Measurements from ENCODE around the gene PRKN.
A peak's percentile ranks its signal among the peaks of the same experiment; 100 is the strongest.

PRKN gene

DNA sequence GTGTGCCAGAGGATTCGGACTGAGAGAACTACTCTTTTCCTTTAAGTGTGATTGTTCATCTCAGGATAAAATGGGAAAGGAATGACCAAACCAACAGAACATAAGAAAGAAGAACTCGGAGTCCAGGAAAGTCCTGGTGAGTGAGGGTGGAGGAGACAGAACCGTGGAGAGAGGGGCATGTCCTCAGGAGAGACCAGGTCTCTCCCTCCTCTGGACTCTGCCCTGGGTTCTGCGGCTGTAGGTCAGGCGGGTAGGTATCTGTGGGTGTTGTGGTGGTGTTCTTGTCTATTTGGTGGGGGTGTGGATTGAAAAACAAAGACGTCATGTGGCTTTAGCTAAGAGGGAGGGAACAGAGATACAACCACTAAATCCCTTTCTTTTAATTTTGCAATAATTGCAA lies 1424.6 kb downstream of the PRKN start:
- no peak overlapping the region for H4K8ac ChIP-seq (ENCODE audit: low read length)
- no peaks in the 10 kb centered on the region for H3K27me3 ChIP-seq (ENCODE audit: control insufficient read depth in 1 of 2, insufficient read depth in 1 of 2, low read length in 2 of 2)
- no peaks in the 10 kb centered on the region for H3K79me1 ChIP-seq (replicated peaks; ENCODE audit: low read length, poor library complexity, severe bottlenecking)
- H3K23ac ChIP-seq (ENCODE audit: low read length in 2 of 2), result no peak overlapping the region
- WGBS, result 83% methylated on average over 3 of the region's 6 CpGs
- H2AFZ ChIP-seq (ENCODE audit: low read depth, low read length), result no peak overlapping the region
- H3K4me1 ChIP-seq (ENCODE audit: control insufficient read depth, insufficient read depth, low read depth, low read length), result no peaks in the 10 kb centered on the region
- no peak overlapping the region for H3K27ac ChIP-seq (ENCODE audit: low read length, poor library complexity, severe bottlenecking)
- H3K9me3 ChIP-seq (ENCODE audit: control insufficient read depth, low read length), result no peaks in the 10 kb centered on the region
- no peak overlapping the region for H3K18ac ChIP-seq (ENCODE audit: low read depth in 1 of 2, low read length in 2 of 2)
- no peaks in the 10 kb centered on the region for H3K36me3 ChIP-seq (ENCODE audit: control insufficient read depth in 1 of 2, insufficient read depth in 2 of 2, low read depth in 1 of 2, low read length in 2 of 2)
- H2BK15ac ChIP-seq (ENCODE audit: low read depth, poor library complexity, severe bottlenecking), result no peak overlapping the region
- H2BK120ac ChIP-seq (ENCODE audit: low read depth, low read length), result no peak overlapping the region
- H3K4ac ChIP-seq (ENCODE audit: low read depth in 1 of 2, low read length in 2 of 2), result no peak overlapping the region
- no peak for DNase-seq
- no peak overlapping the region for H4K91ac ChIP-seq (ENCODE audit: low read length)
- no peak overlapping the region for H3K4me2 ChIP-seq (ENCODE audit: low read length, poor library complexity, severe bottlenecking)
- H3K9ac ChIP-seq (ENCODE audit: low read length), result no peak overlapping the region
- no peak overlapping the region for H2BK12ac ChIP-seq (ENCODE audit: low read length in 2 of 2)
- H3K14ac ChIP-seq (ENCODE audit: low read length in 2 of 2), result no peak overlapping the region
- no peak overlapping the region for H3K4me3 ChIP-seq (ENCODE audit: insufficient read depth in 1 of 2, low read depth in 1 of 2, low read length in 2 of 2)
- H2BK5ac ChIP-seq (ENCODE audit: low read depth, low read length, poor library complexity, severe bottlenecking), result no peak overlapping the region
- H2AK5ac ChIP-seq (ENCODE audit: low read length, severe bottlenecking), result no peak overlapping the region

DNA sequence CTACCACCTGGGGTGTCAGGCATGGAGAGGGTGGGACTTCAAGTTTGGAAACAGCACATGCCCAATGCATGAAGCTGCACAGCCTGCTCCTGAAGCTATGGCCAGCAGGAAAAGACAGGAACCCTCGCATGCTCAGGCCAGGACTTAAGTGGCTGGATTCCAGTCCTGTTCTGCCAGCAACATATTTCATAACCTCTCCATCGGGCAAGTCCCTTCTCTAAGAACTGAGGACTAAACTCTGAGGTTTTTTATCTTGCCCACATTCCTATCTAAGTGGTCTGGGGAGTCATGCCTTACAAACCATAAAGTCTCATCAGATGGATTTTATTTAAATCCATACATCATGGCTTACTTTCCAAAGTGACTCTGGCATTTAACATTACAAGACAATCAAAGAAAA lies 1426.2 kb downstream of the PRKN start:
- Histone ChIP-seq H3K14ac (ENCODE audit: low read length in 2 of 2) (no peak overlapping the region), H3K9me3 (ENCODE audit: control insufficient read depth, low read length) (no peaks in the 10 kb centered on the region), H2BK120ac (ENCODE audit: low read depth, low read length) (no peak overlapping the region), H3K27ac (ENCODE audit: low read length, poor library complexity, severe bottlenecking) (no peak overlapping the region), H2AK5ac (ENCODE audit: low read length, severe bottlenecking) (no peak overlapping the region), H2BK12ac (ENCODE audit: low read length in 2 of 2) (no peak overlapping the region), H3K9ac (ENCODE audit: low read length) (no peak overlapping the region), H3K79me1 (replicated peaks; ENCODE audit: low read length, poor library complexity, severe bottlenecking) (no peaks in the 10 kb centered on the region), H3K4me1 (ENCODE audit: control insufficient read depth, insufficient read depth, low read depth, low read length) (no peaks in the 10 kb centered on the region), H2BK5ac (ENCODE audit: low read depth, low read length, poor library complexity, severe bottlenecking) (no peak overlapping the region), H2BK15ac (ENCODE audit: low read depth, poor library complexity, severe bottlenecking) (no peak overlapping the region), H3K36me3 (ENCODE audit: control insufficient read depth in 1 of 2, insufficient read depth in 2 of 2, low read depth in 1 of 2, low read length in 2 of 2) (no peaks in the 10 kb centered on the region), H4K8ac (ENCODE audit: low read length) (no peak overlapping the region), H4K91ac (ENCODE audit: low read length) (no peak overlapping the region), H3K4me3 (ENCODE audit: insufficient read depth in 1 of 2, low read depth in 1 of 2, low read length in 2 of 2) (no peak overlapping the region), H3K27me3 (ENCODE audit: control insufficient read depth in 1 of 2, insufficient read depth in 1 of 2, low read length in 2 of 2) (no peaks in the 10 kb centered on the region), H3K4ac (ENCODE audit: low read depth in 1 of 2, low read length in 2 of 2) (no peak overlapping the region), H2AFZ (ENCODE audit: low read depth, low read length) (no peak overlapping the region), H3K4me2 (ENCODE audit: low read length, poor library complexity, severe bottlenecking) (no peak overlapping the region), H3K18ac (ENCODE audit: low read depth in 1 of 2, low read length in 2 of 2) (no peak overlapping the region), H3K23ac (ENCODE audit: low read length in 2 of 2) (no peak overlapping the region)
- WGBS, result 36% methylated on average over 2 of the region's 2 CpGs
- DNase-seq, result peak; percentile 81

DNA sequence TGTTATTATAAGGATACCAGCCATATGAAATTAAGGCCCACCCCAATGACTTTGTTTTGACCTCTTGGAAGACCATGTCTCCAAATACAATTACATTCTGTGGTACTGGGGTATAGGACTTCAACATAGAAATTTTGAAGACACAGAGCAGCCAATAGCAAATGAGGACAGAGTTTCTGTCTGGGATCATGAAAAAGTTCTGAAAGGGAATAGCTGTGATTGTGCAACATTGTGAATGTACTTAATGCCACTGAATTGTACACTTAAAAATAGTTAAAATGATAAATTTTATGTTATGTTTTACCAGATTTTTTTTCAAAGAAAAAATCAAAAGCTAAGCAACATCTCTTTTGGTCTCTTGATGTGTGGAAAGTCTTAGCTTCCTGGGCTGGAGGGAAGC lies 1426.7 kb downstream of the PRKN start:
- H2BK12ac ChIP-seq (ENCODE audit: low read length in 2 of 2), result no peak overlapping the region
- no peak overlapping the region for H3K23ac ChIP-seq (ENCODE audit: low read length in 2 of 2)
- H3K4me3 ChIP-seq (ENCODE audit: insufficient read depth in 1 of 2, low read depth in 1 of 2, low read length in 2 of 2), result no peak overlapping the region
- no peaks in the 10 kb centered on the region for H3K36me3 ChIP-seq (ENCODE audit: control insufficient read depth in 1 of 2, insufficient read depth in 2 of 2, low read depth in 1 of 2, low read length in 2 of 2)
- no peak overlapping the region for H3K18ac ChIP-seq (ENCODE audit: low read depth in 1 of 2, low read length in 2 of 2)
- H4K91ac ChIP-seq (ENCODE audit: low read length), result no peak overlapping the region
- no peak overlapping the region for H3K4me2 ChIP-seq (ENCODE audit: low read length, poor library complexity, severe bottlenecking)
- H3K4ac ChIP-seq (ENCODE audit: low read depth in 1 of 2, low read length in 2 of 2), result no peak overlapping the region
- H2AK5ac ChIP-seq (ENCODE audit: low read length, severe bottlenecking), result no peak overlapping the region
- no peak for DNase-seq
- no peaks in the 10 kb centered on the region for H3K27me3 ChIP-seq (ENCODE audit: control insufficient read depth in 1 of 2, insufficient read depth in 1 of 2, low read length in 2 of 2)
- H2BK120ac ChIP-seq (ENCODE audit: low read depth, low read length), result no peak overlapping the region
- H3K9me3 ChIP-seq (ENCODE audit: control insufficient read depth, low read length), result no peaks in the 10 kb centered on the region
- H3K27ac ChIP-seq (ENCODE audit: low read length, poor library complexity, severe bottlenecking), result no peak overlapping the region
- no peaks in the 10 kb centered on the region for H3K4me1 ChIP-seq (ENCODE audit: control insufficient read depth, insufficient read depth, low read depth, low read length)
- H2BK15ac ChIP-seq (ENCODE audit: low read depth, poor library complexity, severe bottlenecking), result no peak overlapping the region
- no peaks in the 10 kb centered on the region for H3K79me1 ChIP-seq (replicated peaks; ENCODE audit: low read length, poor library complexity, severe bottlenecking)
- H3K9ac ChIP-seq (ENCODE audit: low read length), result no peak overlapping the region
- no peak overlapping the region for H4K8ac ChIP-seq (ENCODE audit: low read length)
- no peak overlapping the region for H2BK5ac ChIP-seq (ENCODE audit: low read depth, low read length, poor library complexity, severe bottlenecking)
- no peak overlapping the region for H2AFZ ChIP-seq (ENCODE audit: low read depth, low read length)
- no peak overlapping the region for H3K14ac ChIP-seq (ENCODE audit: low read length in 2 of 2)

DNA sequence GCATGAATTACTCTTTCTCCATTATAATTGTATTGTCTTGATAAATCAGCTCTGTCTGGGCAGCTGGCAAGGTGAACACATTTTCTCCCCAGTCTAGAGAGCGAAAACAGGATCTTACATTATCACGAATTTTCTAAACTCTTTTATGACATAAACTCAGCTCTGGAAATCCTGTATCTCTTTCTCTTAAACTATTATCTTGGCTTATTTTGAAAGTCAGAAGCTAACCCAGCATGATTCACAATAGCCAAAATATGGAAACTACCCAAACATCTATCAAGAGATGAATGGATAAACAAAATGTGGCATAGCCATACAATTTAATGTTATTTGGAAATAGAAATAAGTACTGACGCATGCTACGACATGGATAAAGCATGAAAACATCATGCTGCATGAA lies 1427.8 kb downstream of the PRKN start:
- Histone ChIP-seq H3K14ac (ENCODE audit: low read length in 2 of 2) (no peak overlapping the region), H3K4me2 (ENCODE audit: low read length, poor library complexity, severe bottlenecking) (no peak overlapping the region), H2BK15ac (ENCODE audit: low read depth, poor library complexity, severe bottlenecking) (no peak overlapping the region), H4K91ac (ENCODE audit: low read length) (no peak overlapping the region), H2AFZ (ENCODE audit: low read depth, low read length) (no peak overlapping the region), H4K8ac (ENCODE audit: low read length) (no peak overlapping the region), H3K4me3 (ENCODE audit: insufficient read depth in 1 of 2, low read depth in 1 of 2, low read length in 2 of 2) (no peak overlapping the region), H3K4ac (ENCODE audit: low read depth in 1 of 2, low read length in 2 of 2) (no peak overlapping the region), H3K27me3 (ENCODE audit: control insufficient read depth in 1 of 2, insufficient read depth in 1 of 2, low read length in 2 of 2) (no peaks in the 10 kb centered on the region), H2BK120ac (ENCODE audit: low read depth, low read length) (no peak overlapping the region), H3K79me1 (replicated peaks; ENCODE audit: low read length, poor library complexity, severe bottlenecking) (no peaks in the 10 kb centered on the region), H3K4me1 (ENCODE audit: control insufficient read depth, insufficient read depth, low read depth, low read length) (no peaks in the 10 kb centered on the region), H3K18ac (ENCODE audit: low read depth in 1 of 2, low read length in 2 of 2) (no peak overlapping the region), H3K27ac (ENCODE audit: low read length, poor library complexity, severe bottlenecking) (no peak overlapping the region), H2BK5ac (ENCODE audit: low read depth, low read length, poor library complexity, severe bottlenecking) (no peak overlapping the region), H3K23ac (ENCODE audit: low read length in 2 of 2) (no peak overlapping the region), H3K36me3 (ENCODE audit: control insufficient read depth in 1 of 2, insufficient read depth in 2 of 2, low read depth in 1 of 2, low read length in 2 of 2) (no peaks in the 10 kb centered on the region), H2BK12ac (ENCODE audit: low read length in 2 of 2) (no peak overlapping the region), H3K9ac (ENCODE audit: low read length) (no peak overlapping the region), H2AK5ac (ENCODE audit: low read length, severe bottlenecking) (no peak overlapping the region), H3K9me3 (ENCODE audit: control insufficient read depth, low read length) (no peaks in the 10 kb centered on the region)
- no peak for DNase-seq
- WGBS, result 90% methylated on average over 4 of the region's 4 CpGs
